Left ventricle myocardium superior (tissue), 1 donor: Measurements from ENCODE around the gene ITCH. TPM values are rescaled to one million over a fixed set of nuclear protein-coding genes. Genes with fewer than 3 reads are reported as not detected.
"Not testable (repeated sequence)": the region's sequence is repeated elsewhere in the genome, so short reads cannot be mapped to it uniquely, and the experiment has no call there.

ENCODE experiments used
- ATAC-seq: fragments of 200-7000 bp; cut with Tn5 transposase; one replicate; pipeline ENCODE4 v1.9.1; 2020; ENCODE audit warnings: mild to moderate bottlenecking, moderate library complexity
- DNase-seq: peaks from one replicate; pipeline ENCODE4 v3.0.0-alpha.2; 2020
- intact Hi-C: fragments of 100-400 bp; cut with micrococcal nuclease; formaldehyde crosslinking; loops from one replicate; pipeline ENCODE4 v1.11.0; 2022
- total RNA-seq: library from RNA; stranded (reverse); fragmentation: NEBNext Ultra II Directional; extraction: Animal tissue kit (Norgen Biotek cat#: 25700); gene quantifications from one replicate; pipeline ENCODE4 v1.2.1, GENCODE V29; 2021
- donor health status: DM: no; HTN: yes; CAD: no; lungs with severe emphysema.

Gene ITCH
- total RNA-seq, 1 donor from 2014 or later, result 39.5 TPM

GRCh38 chr20:34370062-34370461, 7.0 kb downstream of the ITCH start:
- intact Hi-C loops, result no loop called here

GRCh38 chr20:34373445-34373844, 10.4 kb downstream of the ITCH start:
- DNase-seq (no peak), ATAC-seq (no peak)
- intact Hi-C loops, result no loop called here

More at GRCh38 chr20:34370062-34370461, 7.0 kb downstream of the ITCH start:
- no peak for ATAC-seq
- DNase-seq, result no peak

DNA sequence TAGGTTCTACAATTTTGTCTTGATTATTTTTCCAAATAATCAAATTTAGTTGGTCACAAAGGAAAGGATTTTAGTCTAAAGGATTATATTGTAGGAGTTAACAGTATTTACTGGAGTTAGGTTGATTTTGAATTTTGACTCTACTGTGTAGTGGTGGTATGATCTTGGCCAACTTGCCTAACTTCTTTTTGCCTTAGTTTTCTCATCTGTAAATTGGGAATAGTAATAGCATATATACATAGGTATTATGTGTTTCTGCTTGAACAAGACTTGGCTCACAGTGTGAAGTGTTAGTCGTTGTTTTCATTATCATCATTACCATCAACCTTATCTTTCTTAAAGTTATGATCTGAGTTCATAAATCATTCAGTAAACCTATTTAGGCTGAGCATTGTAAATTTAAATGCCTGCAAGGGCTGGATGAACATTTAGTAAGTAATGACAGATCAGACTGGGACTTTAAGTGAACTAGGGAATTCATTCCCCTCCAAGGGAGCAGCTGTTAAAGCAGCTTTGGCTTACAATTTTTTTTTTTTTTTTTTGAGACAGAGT, 11.2 kb downstream of the ITCH start:
- ATAC-seq (no peak), DNase-seq (no peak)
- intact Hi-C loops, result no loop called here

DNA sequence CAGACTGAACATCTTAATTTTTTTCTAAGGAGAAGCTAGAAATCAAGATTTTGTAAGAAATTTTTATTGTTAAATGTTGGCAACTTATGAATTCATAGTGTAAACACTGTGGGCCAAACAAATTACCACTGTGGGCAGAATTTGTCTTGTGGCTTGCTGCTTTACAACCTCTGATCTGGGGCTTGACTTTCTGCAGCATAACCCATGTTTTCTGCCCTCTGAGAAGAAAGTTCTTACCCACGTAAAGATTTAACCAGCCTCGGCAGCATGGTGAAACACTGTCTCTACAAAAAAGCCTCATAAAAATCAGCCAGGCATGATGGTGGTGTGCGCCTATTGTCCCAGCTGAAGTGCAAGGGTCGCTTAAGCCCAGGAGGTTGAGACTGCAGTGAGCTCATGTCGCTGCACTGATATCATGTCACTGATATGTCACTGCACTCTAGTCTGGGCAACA, 12.9 kb downstream of the ITCH start:
- ATAC-seq (peak; percentile 69), DNase-seq (no peak)
- intact Hi-C loops, result no loop called here

DNA sequence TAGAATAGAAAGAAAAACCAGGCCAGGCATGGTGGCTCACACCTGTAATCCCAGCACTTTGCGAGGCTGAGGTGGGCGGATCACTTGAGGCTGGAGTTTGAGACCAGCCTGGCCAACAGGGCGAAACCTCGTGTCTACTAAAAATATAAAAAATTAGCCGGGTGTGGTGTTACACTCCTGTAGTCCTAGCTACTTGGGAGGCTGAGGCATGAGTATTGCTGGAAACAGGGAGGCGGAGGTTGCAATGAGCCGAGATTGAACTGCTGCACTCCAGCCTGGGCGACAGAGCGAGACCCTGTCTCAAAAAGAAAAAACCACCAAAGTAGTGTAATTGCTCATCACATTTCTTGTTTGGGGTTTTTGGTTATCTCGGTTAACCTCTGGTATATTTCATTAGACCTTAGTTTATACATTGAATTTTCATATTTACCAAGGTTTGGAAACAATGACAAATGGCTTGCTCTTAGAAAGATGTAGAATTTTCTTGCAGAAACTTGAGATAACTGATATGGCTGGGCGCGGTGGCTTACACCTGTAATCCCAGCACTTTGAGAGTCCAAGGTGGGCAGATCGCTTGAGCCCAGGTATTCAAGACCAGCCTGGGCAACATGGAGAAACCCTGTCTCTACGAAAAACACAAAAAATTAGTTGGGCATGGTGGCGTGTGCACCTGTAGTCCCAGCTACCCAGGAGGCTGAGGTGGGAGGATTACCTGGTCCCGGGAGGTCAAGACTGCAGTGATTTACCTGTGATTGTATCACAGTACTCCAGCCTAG, 14.2 kb downstream of the ITCH start:
- intact Hi-C loops, result no loop called here
- no peak for ATAC-seq

GRCh38 chr20:34382174-34382573, 19.1 kb downstream of the ITCH start:
- DNase-seq, result no peak
- no peak for ATAC-seq
- intact Hi-C loops, result no loop called here

More for the DNA sequence above, 14.2 kb downstream of the ITCH start:
- DNase-seq, result no peak

DNA sequence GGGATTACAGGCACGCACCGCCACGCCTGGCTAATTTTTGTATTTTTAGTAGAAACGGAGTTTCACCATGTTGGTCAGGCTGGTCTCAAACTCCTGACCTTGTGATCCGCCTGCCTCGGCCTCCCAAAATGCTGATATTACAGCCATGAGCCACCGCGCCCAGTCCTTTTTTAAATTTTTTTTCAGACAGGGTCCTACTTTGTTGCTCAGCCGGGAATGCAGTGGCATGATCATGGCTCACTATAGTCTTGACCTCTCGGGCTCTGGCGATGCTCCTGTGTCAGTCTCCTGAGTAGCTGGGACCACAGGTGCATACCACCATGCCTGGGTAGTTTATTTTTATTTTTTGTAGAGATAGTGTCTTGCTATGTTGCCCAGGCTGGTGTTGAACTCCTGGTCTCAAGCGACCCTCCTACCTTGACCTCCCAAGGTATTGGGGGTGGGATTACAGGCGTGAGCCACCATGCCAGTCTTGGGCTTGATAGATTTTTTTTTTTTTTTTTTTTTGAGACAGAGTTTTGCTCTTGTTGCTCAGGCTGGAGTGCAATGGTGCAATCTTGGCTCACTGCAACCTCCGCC, 19.9 kb downstream of the ITCH start:
- ATAC-seq, DNase-seq, intact Hi-C loops: not testable (repeated sequence)

- no peak for DNase-seq
- no peak for ATAC-seq
- intact Hi-C loops, result no loop called here
Observed at GRCh38 chr20:34385464-34385863, 22.4 kb downstream of the ITCH start.

- DNase-seq (no peak), ATAC-seq (no peak)
- intact Hi-C loops, result no loop called here
Observed at GRCh38 chr20:34388000-34388399, 24.9 kb downstream of the ITCH start.

- ATAC-seq (no peak), DNase-seq (no peak)
- intact Hi-C loops, result no loop called here
Observed at GRCh38 chr20:34388678-34389077, 25.6 kb downstream of the ITCH start.

DNA sequence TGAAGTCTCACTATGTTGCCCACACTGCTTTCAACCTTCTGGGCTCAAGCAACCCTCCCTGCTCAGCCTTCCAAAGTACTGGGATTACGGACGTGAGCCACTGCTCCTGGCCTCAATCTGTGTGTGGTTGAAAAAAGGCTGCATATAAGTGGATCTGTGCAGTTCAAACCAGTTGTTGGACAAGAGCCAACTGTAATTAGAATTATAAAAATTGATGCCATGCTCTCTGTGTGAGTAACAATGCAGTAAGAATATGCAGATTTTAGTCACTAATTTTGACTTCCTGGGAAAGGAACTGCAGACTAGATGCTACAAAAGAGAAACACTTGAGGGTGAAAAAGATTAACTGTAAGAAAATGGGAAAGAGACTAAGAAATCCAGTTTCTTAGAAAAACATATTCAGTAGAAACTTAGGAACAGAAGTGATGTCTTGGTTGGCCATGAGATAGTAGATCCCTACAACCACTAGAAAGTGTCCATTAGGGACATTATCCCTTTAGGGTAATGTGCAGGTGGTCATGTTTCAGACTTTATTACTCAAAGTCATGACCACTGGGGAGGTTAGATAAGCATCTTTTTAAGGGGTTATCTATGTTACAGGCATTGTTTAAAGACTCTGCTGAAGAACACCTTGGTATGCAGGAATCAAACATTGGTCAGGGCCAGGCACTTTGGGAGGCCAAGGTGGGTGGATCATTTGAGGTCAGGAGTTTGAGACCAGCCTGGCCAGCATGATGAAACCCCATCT, 26.3 kb downstream of the ITCH start:
- intact Hi-C loops, result no loop called here
- DNase-seq, result no peak
- no peak for ATAC-seq

DNA sequence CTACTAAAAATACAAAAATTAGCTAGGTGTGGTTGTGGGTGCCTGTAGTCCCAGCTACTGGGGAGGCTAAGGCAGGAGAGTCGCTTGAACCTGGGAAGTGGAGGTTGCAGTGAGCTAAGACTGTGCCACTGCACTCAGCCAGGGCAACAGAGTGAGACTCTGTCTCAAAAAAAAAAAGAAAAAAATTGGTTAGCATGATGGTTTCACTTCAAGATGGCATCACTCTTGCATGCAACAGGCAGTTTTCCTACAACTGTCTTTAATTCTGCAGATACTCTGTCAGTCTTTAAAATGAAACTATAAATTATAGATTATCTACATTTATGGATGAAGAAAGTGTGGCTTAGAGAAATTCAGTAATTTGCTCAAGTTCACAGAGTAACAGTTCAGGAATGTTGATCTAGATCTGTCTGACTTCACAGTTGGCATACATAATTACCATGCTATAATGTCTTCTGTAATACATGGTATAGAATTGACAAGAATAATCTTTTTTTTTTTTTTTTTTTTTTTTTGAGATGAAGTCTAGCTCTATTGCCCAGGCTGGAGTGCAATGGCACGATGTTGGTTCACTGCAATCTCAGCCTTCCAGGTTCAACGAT, 27.0 kb downstream of the ITCH start:
- intact Hi-C loops, result no loop called here
- DNase-seq (no peak), ATAC-seq (no peak)

DNA sequence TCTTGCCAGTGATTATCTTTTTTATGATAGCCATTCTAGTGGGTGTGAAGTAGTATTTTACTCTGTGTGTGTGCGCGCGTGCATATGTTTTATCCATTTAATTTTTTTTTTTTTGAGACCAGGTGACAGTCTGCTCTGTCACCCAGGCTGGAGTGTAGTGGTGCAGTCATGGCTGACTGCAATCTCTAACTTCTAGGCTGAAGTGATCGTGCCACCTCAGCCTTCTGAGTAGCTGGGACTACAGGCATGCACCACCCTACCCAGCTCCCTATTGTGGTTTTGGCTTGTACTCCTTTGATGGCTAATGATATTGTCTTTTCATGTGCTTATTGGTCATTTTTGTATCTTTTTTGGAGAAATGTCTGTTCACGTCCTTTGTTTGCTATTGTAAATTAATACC, 33.3 kb downstream of the ITCH start:
- intact Hi-C loops, result no loop called here
- no peak for DNase-seq
- ATAC-seq, result peak; percentile 29

DNA sequence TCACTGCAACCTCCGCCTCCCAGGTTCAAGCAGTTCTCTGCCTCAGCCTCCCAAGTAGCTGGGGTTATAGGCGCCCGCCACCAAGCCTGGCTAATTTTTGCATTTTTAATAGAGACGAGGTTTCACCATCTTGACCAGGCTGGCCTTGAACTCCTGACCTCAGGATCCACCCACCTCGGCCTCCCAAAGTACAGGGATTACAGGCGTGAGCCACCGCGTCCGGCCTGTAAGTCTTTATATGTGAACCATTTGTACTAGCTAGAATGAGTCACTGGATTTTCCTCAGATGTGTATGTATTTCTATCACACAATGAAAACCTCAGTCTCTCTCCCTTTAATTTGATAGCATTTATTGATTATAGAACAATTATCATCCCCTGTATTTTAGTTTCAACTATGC, 34.0 kb downstream of the ITCH start:
- intact Hi-C loops, result no loop called here
- DNase-seq, result no peak
- ATAC-seq, result no peak

- DNase-seq, intact Hi-C loops, ATAC-seq: not testable (repeated sequence)
Observed at GRCh38 chr20:34400776-34401175, 37.7 kb downstream of the ITCH start.

DNA sequence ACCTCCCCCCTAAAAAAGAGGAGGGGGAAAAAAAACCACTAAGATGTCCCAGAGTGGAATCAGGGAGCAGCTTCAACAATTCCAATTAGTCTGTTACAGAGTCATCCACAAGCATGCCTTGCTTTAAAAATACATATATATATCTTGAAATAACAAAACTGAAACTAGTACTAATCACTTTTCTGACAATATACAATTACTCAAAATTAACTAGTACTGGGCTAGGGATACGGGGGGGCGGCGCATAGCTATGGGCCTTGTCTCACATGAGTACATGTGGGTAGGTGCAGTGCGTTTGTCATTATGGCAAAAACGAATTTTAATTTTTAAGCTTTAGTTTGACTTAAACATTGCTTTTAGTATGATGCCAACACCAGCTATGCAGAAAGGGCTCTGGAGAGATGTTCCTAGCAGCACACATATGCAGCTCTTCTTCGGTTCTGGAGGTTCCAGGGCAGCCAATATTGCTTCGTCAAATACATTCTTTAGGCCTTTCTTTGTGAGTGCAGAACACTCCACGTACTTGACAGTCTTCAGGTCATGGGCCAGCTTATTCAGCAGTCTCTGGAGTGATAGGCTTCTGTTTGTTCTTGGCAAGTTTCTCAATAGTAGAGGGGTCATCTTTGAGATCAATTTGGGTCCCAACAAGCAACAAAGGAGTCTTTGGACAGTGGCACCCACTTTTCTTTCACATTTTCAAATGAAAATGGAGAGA, 38.8 kb downstream of the ITCH start:
- intact Hi-C loops, result no loop called here
- no peak for ATAC-seq
- DNase-seq, result no peak

DNA sequence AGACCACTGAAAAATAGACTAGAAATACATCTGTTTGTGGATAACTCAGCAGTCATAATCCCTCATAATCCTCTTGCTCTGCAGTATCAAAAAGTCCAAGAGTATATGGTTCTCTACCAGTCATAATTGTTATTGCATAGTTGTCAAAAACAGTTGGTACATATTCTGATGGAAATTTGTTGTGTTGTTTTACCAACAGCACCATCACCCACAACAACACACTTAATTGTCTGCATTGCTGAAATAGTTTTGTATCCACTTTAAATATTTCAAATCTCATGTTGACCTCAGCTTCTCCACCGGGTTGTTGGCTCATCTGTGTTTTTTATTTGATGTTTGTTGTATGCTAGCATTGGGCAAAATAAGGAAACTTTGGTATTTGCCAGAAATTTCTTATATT, 39.4 kb downstream of the ITCH start:
- DNase-seq, result no peak
- ATAC-seq, result no peak
- intact Hi-C loops, result no loop called here

GRCh38 chr20:34403063-34403827, 40.2 kb downstream of the ITCH start:
- intact Hi-C loops, result no loop called here
- ATAC-seq, result peak; percentile 29

More at GRCh38 chr20:34403063-34403827, 40.2 kb downstream of the ITCH start:
- no peak for DNase-seq
